ENCODE data around the gene NSUN6.
"Not testable (repeated sequence)": the region's sequence is repeated elsewhere in the genome, so short reads cannot be mapped to it uniquely, and the experiment has no call there.

Gene NSUN6

DNA sequence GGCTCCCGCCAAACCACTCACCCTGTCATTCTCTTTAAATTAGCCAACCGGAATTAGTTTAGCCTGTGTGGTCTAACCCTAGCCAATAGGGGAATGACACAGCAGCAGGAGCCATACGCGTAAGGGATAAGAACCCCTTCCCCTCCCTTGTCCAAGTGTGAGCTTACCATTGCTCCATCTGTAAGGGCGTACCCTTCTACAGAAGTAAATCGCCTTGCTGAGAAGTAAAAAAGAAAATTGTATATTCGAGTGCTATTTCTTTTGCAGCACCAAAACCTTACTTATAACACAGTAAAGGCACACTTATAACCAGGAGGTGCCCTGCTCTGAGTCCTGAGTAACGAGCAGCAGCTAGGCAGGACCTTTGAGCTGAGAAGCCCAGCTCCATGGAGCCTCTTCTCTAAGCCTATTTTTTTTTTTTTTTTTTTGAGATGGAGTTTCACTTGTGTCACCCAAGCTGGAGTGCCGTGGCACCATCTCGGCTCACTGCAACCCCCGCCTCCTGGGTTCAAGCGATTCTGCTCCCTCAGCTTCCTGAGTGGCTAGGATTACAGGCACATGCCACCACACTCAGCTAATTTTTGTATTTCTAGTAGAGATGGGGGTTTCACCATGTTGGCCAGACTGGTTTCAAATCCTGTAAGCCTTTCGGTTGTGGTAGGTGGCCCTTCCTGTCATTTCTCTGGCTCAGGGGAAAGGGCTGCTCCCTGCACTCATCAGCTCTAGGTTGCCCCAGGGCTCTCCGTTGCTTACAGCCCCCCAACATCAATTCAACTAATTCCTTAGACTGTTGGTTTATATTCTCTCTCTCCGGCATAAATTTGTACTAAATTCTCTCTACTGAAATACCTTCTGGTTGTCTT lies 73.3 kb downstream of the NSUN6 start:
- Histone ChIP-seq H3K9me3 (ENCODE audit: low read length) (peaks cover 6% of the 10 kb centered on the region), H3K4me1 (ENCODE audit: insufficient read depth, low read length) (no peaks in the 10 kb centered on the region), H3K4me3 (ENCODE audit: low read length) (no peak overlapping the region), H3K27me3 (ENCODE audit: insufficient read depth, low read length) (no peaks in the 10 kb centered on the region), H3K36me3 (ENCODE audit: insufficient read depth, low read length) (peaks cover 4% of the 10 kb centered on the region), H2AFZ (ENCODE audit: low read depth, low read length) (no peak overlapping the region)

DNA sequence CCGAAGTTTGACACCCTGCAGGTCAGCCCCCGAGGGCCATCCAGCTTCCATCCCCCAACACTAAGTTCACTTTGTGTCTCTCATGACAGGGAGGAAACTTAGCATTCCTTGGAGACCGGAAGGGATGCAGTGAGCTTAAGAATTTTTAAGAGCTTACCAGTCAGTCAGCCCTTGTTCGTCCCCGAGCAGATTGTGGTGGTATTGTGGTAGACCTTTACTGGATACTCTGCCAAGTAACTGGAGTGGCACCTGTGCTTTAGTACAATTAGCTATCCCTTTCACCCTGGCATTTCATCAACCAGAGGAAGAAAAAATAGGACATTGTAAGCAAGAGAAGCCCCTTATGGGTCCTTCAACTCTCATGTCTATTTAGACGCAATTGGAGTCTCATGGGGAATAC lies 74.8 kb downstream of the NSUN6 start:
- H3K4me1 ChIP-seq (ENCODE audit: insufficient read depth, low read length) = no peaks in the 10 kb centered on the region
- H3K9me3 ChIP-seq (ENCODE audit: low read length) = peaks cover 6% of the 10 kb centered on the region
- no peaks in the 10 kb centered on the region for H3K27me3 ChIP-seq (ENCODE audit: insufficient read depth, low read length)
- no peak overlapping the region for H3K4me3 ChIP-seq (ENCODE audit: low read length)
- no peaks in the 10 kb centered on the region for H3K36me3 ChIP-seq (ENCODE audit: insufficient read depth, low read length)
- no peak overlapping the region for H2AFZ ChIP-seq (ENCODE audit: low read depth, low read length)

GRCh38 chr10:18572959-18573561 lies 78.3 kb downstream of the NSUN6 start:
- Histone ChIP-seq H3K27me3 (ENCODE audit: insufficient read depth, low read length) (no peaks in the 10 kb centered on the region), H3K9me3 (ENCODE audit: low read length) (peaks cover 7% of the 10 kb centered on the region)

GRCh38 chr10:18571780-18572179 lies 79.6 kb downstream of the NSUN6 start:
- H3K4me3 ChIP-seq (ENCODE audit: low read length) = no peak overlapping the region
- H2AFZ ChIP-seq (ENCODE audit: low read depth, low read length) = no peak overlapping the region
- H3K9me3 ChIP-seq (ENCODE audit: low read length) = peaks cover 5% of the 10 kb centered on the region
- H3K36me3 ChIP-seq (ENCODE audit: insufficient read depth, low read length) = no peaks in the 10 kb centered on the region
- H3K4me1 ChIP-seq (ENCODE audit: insufficient read depth, low read length) = no peaks in the 10 kb centered on the region
- H3K27me3 ChIP-seq (ENCODE audit: insufficient read depth, low read length) = no peaks in the 10 kb centered on the region

More at GRCh38 chr10:18572959-18573561, 78.3 kb downstream of the NSUN6 start:
- Histone ChIP-seq H3K4me1 (ENCODE audit: insufficient read depth, low read length) (no peaks in the 10 kb centered on the region), H3K36me3 (ENCODE audit: insufficient read depth, low read length) (no peaks in the 10 kb centered on the region), H3K4me3 (ENCODE audit: low read length) (no peak overlapping the region), H2AFZ (ENCODE audit: low read depth, low read length) (no peak overlapping the region)

DNA sequence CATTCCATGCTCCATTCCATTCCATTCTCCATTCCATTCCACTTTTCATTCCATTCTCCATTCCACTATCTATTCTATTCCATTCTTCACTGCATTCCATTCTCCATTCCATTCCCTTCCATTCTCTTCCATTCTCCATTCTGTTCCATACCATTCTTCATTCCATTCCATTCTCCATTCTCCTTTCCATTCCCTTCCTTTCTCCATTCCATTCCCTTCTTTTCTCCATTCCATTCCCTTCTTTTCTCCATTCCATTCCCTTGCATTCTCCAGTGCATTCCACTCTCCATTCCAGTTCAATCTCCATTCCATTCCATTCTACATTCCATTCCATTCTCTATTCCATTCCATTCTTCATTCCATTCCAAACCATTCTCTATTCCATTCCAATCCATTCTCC lies 80.3 kb downstream of the NSUN6 start:
- H3K36me3 ChIP-seq (ENCODE audit: insufficient read depth, low read length) = no peaks in the 10 kb centered on the region
- no peak overlapping the region for H3K4me3 ChIP-seq (ENCODE audit: low read length)
- no peaks in the 10 kb centered on the region for H3K27me3 ChIP-seq (ENCODE audit: insufficient read depth, low read length)
- no peak overlapping the region for H2AFZ ChIP-seq (ENCODE audit: low read depth, low read length)
- H3K9me3 ChIP-seq (ENCODE audit: low read length) = peaks cover 2% of the 10 kb centered on the region
- H3K4me1 ChIP-seq (ENCODE audit: insufficient read depth, low read length) = no peaks in the 10 kb centered on the region

GRCh38 chr10:18570386-18570785 lies 81.0 kb downstream of the NSUN6 start:
- H3K4me3 ChIP-seq (ENCODE audit: low read length); H2AFZ ChIP-seq (ENCODE audit: low read depth, low read length); H3K4me1 ChIP-seq (ENCODE audit: insufficient read depth, low read length); H3K9me3 ChIP-seq (ENCODE audit: low read length); H3K27me3 ChIP-seq (ENCODE audit: insufficient read depth, low read length); H3K36me3 ChIP-seq (ENCODE audit: insufficient read depth, low read length): not testable (repeated sequence)

- Histone ChIP-seq H3K9me3 (ENCODE audit: low read length) (peaks cover 3% of the 10 kb centered on the region), H3K36me3 (ENCODE audit: insufficient read depth, low read length) (no peaks in the 10 kb centered on the region), H3K4me1 (ENCODE audit: insufficient read depth, low read length) (no peaks in the 10 kb centered on the region), H2AFZ (ENCODE audit: low read depth, low read length) (no peak overlapping the region), H3K27me3 (ENCODE audit: insufficient read depth, low read length) (no peaks in the 10 kb centered on the region), H3K4me3 (ENCODE audit: low read length) (no peak overlapping the region)
These were observed 84.0 kb downstream of the NSUN6 start for GRCh38 chr10:18567343-18567856.

DNA sequence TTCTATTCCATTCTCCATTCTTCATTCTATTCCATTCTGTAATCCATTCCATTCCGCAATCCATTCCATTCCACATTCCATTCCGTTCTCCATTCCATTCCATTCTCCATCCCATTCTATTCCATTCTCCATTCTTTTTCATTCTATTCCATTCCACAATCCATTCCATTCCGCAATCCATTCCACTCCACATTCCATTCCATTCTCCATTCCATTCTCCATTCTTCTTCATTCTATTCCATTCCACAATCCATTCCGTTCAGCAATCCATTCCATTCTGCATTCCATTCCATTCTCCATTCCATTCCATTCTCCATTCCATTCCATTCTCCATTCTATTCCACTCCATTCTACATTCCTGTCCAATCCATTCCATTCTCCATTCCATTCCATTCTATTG lies 85.2 kb downstream of the NSUN6 start:
- Histone ChIP-seq H3K36me3 (ENCODE audit: insufficient read depth, low read length) (no peaks in the 10 kb centered on the region), H3K9me3 (ENCODE audit: low read length) (peaks cover 3% of the 10 kb centered on the region), H3K27me3 (ENCODE audit: insufficient read depth, low read length) (no peaks in the 10 kb centered on the region), H2AFZ (ENCODE audit: low read depth, low read length) (no peak overlapping the region), H3K4me1 (ENCODE audit: insufficient read depth, low read length) (no peaks in the 10 kb centered on the region), H3K4me3 (ENCODE audit: low read length) (no peak overlapping the region)

- no peak overlapping the region for H2AFZ ChIP-seq (ENCODE audit: low read depth, low read length)
- no peaks in the 10 kb centered on the region for H3K36me3 ChIP-seq (ENCODE audit: insufficient read depth, low read length)
- no peak overlapping the region for H3K4me3 ChIP-seq (ENCODE audit: low read length)
- no peaks in the 10 kb centered on the region for H3K27me3 ChIP-seq (ENCODE audit: insufficient read depth, low read length)
- H3K9me3 ChIP-seq (ENCODE audit: low read length) = peaks cover 3% of the 10 kb centered on the region
- no peaks in the 10 kb centered on the region for H3K4me1 ChIP-seq (ENCODE audit: insufficient read depth, low read length)
These were observed 86.4 kb downstream of the NSUN6 start for GRCh38 chr10:18565006-18565405.

DNA sequence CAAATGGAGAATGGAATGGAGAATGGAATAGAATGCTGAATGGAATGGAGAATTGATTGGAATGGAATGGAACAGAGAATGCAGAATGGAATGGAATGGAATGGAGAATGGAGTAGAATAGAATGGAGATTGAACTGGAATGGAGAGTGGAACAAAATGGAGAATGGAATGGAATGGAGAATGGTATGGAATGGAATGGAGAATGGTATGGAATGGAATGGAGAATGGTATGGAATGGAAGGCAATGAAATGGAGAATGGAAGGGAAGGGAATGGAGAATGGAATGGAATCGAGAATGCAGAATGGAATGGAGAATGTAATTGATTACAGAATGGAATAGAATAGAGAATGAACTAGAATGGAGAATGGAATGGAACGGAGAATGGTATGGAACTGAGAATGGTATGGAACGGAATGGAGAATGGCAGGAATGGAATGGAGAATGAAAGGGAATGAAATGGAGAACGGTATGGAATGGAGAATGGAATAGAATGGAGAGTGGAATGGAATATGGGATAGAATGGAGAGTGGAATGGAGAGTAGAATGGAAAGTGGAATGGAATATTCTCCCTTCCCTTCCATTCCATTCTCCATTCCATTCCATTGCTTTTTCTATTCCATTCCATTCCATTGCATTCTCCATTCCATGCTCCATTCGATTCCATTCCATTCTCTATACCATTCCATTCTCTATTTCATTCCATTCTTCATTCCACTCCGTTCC lies 88.2 kb downstream of the NSUN6 start:
- H3K4me1 ChIP-seq (ENCODE audit: insufficient read depth, low read length) = no peaks in the 10 kb centered on the region
- H2AFZ ChIP-seq (ENCODE audit: low read depth, low read length) = no peak overlapping the region
- H3K36me3 ChIP-seq (ENCODE audit: insufficient read depth, low read length) = no peaks in the 10 kb centered on the region
- peaks cover 8% of the 10 kb centered on the region for H3K9me3 ChIP-seq (ENCODE audit: low read length)
- no peaks in the 10 kb centered on the region for H3K27me3 ChIP-seq (ENCODE audit: insufficient read depth, low read length)
- no peak overlapping the region for H3K4me3 ChIP-seq (ENCODE audit: low read length)

GRCh38 chr10:18561861-18562551 lies 89.4 kb downstream of the NSUN6 start:
- Histone ChIP-seq H2AFZ (ENCODE audit: low read depth, low read length) (no peak overlapping the region), H3K4me3 (ENCODE audit: low read length) (no peak overlapping the region), H3K36me3 (ENCODE audit: insufficient read depth, low read length) (no peaks in the 10 kb centered on the region), H3K27me3 (ENCODE audit: insufficient read depth, low read length) (no peaks in the 10 kb centered on the region), H3K9me3 (ENCODE audit: low read length) (peaks cover 9% of the 10 kb centered on the region), H3K4me1 (ENCODE audit: insufficient read depth, low read length) (no peaks in the 10 kb centered on the region)

DNA sequence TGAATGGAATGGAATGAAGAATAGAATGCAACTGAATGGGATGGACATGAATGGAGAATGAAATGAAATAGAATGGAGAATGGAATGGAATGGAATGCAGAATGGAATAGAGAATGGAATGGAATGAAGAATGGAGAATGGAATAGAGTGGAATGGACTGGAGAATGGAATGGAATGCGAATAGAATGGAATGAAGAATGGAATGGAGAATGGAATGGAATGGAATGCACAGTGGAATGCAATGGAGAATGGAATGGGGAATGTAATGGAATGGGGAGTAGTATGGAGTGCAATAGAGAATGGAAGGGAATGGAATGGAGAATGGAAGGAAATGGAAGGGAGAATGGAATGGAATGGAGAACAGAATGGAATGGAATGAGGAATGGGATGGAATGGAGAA lies 93.4 kb downstream of the NSUN6 start:
- Histone ChIP-seq H3K4me1 (ENCODE audit: insufficient read depth, low read length) (no peaks in the 10 kb centered on the region), H3K36me3 (ENCODE audit: insufficient read depth, low read length) (no peaks in the 10 kb centered on the region), H2AFZ (ENCODE audit: low read depth, low read length) (no peak overlapping the region), H3K9me3 (ENCODE audit: low read length) (peaks cover 15% of the 10 kb centered on the region), H3K4me3 (ENCODE audit: low read length) (no peak overlapping the region), H3K27me3 (ENCODE audit: insufficient read depth, low read length) (no peaks in the 10 kb centered on the region)
